DLD1 (cell line): ENCODE data around the gene CEP41.

Source experiments
- in situ Hi-C: cut with HindIII; loops from 2 replicates; pipeline ENCODE4 v1.10.0; 2017; ENCODE audit warnings: low sequenced_read_pairs

CEP41 gene

DNA sequence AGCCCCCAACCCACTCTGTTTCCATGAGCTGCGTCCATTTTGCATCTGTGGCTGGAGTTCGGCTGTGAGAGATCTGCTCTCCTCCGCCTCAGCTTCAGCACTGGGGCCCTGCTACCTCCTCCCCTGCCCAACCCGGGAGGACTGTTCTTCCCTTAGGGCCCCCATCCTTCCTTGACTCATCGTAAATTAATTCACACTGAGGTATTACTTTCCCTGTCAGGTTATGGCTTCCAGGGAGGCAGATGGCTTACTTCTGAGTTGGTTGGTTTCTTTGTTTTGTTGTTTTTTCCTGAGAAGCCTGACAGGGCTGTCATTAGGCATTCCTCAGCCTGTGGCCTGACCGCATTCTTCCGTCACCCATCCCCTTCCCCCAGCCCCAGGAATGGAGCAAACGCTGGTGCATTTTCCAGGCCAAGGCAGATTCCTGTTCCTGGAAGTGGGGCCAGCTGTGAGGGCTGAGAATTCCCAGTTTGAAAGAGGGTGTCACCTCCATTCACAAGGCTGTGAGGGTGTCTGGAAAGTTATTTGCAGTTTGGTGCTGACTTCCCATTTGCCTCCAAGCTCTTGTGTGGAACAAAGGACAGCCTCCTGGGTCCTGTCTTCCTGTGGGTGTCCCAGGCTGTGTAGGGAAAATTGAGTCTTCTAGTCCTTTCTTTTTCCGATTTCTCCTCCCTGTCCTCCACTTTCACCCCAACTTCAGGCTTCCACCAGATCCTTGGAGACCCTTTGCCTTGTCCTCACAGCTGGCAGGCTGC is 84.5 kb downstream of the CEP41 start:
- in situ Hi-C loops, result no loop called here

GRCh38 chr7:130353196-130353595 is 87.6 kb downstream of the CEP41 start:
- in situ Hi-C loops, result no loop called here

GRCh38 chr7:130352194-130353074 is 88.4 kb downstream of the CEP41 start:
- in situ Hi-C loops, result no loop called here

GRCh38 chr7:130351791-130352090 is 89.1 kb downstream of the CEP41 start:
- in situ Hi-C loops, result no loop called here

GRCh38 chr7:130350945-130351790 is 89.6 kb downstream of the CEP41 start:
- in situ Hi-C loops, result no loop called here

GRCh38 chr7:130349911-130350782 is 90.7 kb downstream of the CEP41 start:
- in situ Hi-C loops, result no loop called here

DNA sequence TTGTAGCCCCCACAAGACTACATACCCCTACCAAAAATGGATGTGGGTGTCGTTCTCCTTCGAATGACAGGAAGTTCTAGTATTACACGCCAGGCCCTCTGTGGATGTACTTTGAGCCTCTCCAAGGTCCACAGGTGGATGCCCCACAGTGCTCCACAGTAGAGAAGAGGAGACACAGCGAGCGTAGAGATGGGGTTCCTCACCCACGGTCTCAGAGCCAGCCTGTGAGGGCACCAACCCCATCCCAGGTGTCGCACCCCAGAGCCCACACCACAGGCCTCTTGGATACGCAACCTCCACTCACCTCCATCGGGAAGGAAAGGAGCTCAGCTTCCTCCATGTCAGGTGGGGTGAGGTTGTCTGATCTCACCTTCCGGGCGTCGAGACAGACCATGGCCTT is 93.9 kb downstream of the CEP41 start:
- in situ Hi-C loops, result no loop called here

DNA sequence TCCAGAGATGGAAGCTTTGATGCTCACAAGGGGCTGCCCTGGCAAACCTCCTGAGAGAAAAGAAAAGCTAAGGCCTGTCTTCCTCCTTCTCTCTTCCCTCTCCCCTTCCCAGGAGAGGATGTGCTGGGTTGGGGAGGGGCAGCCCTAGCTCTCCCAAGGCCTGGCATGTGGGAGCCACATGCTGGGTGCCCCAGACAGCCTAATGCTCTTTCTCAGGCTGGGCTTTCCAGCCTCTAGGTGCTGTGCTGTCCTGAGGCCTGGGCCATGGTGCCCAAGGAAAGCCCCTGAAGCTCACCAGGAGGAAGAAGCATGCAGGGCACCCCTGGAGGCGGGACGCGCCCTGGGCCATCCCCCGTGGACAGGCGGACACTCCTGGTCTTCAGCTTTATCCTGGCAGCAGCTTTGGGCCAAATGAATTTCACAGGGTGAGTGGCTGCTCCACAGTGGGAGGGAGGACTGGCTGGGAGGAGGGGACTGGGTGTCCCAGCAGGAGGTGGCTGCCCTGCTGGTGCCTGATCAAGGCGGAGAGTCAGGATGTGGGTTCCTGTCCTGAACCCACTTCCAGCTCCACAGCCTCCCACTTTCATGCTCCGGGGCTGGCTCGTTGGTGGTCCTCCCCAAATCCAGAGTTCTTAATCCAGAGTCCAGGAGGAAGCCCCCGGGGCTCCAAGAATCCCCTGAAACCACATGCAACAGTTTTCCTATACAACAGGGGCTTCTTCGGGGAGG is 94.5 kb downstream of the CEP41 start:
- in situ Hi-C loops, result no loop called here

DNA sequence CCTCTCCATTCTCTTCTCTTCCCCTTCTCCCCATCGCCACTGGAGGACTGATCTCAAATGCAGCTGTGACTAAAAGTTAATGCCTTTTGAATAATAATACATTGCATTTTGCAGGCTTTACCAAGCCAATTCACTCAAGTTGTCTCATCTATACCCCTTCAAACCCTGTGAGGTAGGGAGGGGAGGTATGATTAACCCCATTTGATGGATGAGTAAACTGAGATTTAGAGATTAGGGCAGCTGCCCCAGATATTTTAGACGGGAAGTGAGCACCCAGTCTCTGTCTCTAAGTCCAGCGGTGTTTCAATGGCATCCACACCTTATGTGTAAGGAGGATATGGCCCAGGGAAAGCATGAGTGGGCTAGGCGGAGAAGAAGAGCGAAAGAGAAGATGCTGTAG is 95.1 kb downstream of the CEP41 start:
- in situ Hi-C loops, result no loop called here

- in situ Hi-C loops, result no loop called here
These were observed 95.7 kb downstream of the CEP41 start for GRCh38 chr7:130345136-130345535.

DNA sequence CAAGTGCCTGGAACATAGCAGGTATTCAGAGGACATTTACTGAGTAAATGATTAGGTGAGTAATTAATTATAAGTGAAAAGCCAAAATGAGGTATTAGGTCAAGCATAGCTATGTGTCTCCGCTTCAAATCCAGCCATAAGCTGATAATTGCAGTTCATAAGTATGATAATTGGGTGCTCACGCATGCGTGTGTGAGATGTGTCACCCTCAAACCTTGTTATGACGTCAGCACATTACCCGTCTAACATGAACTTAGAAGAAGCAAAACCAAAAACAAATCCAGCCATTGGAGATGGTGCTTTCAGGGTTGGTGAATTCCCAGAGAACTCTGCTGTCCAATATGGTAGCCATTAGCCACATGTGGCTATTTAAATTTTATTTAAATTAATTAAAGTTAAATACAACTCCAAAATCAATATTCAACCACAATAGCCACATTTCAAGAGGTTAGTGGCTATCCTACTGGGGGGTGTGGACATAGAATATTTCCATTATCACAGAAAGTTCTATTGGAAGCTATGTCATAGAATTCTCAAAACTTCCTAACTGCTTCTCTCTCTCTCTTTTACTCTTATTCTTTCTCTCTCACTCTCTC is 96.4 kb downstream of the CEP41 start, which contains the start of gene CPA5:
TSS of gene CPA5 (plus strand) at position 546 of the 596 bp plus-strand sequence. CDS start 1,670 bp downstream, outside the sequence.
- in situ Hi-C loops, result no loop called here
